GM21825 (cell line): ENCODE measurements around the gene LAG3.

Source experiments
- ATAC-seq: cut with Tn5 transposase; IDR thresholded peaks from one replicate; pipeline ENCODE4 v1.9.1; 2021; ENCODE audit warnings: mild to moderate bottlenecking, moderate library complexity; ENCODE audit not compliant: unreplicated experiment

LAG3 gene

GRCh38 chr12:6752921-6753771 is 19.2 kb upstream of the LAG3 start, which contains the start of gene MLF2:
Gene MLF2, minus strand, starts transcription at chr12:6753141. Its CDS starts 807 bp downstream, at chr12:6752334.
- ATAC-seq, result peak; percentile 89

- ATAC-seq, result no peak
Measured at GRCh38 chr12:6753772-6754356, 18.5 kb upstream of the LAG3 start.

- no peak for ATAC-seq
Measured at GRCh38 chr12:6754411-6754810, 17.9 kb upstream of the LAG3 start.

- ATAC-seq, result no peak
Measured at GRCh38 chr12:6757028-6757690, 15.2 kb upstream of the LAG3 start.

DNA sequence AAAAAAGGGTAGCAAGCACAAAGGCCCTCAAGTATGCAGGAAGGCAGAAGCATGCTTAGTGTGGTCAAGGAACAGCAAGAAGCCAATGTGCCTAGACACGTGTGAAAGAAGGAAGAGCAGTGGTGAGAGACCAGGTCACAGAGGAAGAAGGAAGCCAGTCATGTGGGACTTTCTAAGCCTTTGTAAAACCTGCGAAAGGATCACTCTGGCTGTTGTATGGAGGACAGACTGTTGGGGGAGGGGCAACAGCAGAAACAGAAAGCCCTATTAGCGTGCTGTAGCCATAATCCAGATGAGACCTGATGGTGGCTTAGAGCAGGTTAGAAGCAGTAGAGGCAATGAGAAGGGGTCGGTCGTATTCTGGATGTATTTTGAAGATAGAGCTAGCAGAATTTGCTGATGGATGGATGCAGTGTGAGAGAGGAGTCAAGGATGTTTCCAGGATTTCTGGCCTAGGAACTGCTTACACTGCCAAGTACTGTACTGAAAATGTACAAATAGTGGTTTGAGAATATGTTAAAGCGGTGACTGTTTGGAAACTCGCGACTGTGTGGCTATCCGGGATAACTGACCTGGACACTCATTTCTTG is 13.7 kb upstream of the LAG3 start:
- ATAC-seq, result no peak

DNA sequence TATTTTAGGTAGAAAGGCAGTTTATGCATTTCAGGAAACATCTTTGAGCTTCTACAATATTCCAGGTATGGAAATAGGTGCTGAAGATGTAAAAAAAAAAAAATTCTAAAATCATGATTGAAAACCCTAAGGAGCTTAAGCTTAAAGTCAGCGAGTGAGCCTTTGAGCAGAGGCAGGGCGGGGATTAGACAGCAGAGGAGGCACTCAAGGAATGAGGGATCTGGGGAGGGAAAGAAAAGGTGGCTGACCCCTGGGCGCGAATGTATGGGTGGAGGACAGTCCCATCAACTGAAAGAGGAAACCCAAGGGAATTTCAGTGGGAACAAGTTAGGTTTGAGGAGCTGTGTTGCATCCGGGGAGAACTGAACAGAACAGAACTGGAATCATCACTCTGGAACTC is 12.6 kb upstream of the LAG3 start:
- ATAC-seq, result no peak

- ATAC-seq, result no peak
Measured at GRCh38 chr12:6763380-6763779, 8.9 kb upstream of the LAG3 start.

GRCh38 chr12:6764011-6764828 is 8.1 kb upstream of the LAG3 start:
- ATAC-seq, result peak; percentile 76

DNA sequence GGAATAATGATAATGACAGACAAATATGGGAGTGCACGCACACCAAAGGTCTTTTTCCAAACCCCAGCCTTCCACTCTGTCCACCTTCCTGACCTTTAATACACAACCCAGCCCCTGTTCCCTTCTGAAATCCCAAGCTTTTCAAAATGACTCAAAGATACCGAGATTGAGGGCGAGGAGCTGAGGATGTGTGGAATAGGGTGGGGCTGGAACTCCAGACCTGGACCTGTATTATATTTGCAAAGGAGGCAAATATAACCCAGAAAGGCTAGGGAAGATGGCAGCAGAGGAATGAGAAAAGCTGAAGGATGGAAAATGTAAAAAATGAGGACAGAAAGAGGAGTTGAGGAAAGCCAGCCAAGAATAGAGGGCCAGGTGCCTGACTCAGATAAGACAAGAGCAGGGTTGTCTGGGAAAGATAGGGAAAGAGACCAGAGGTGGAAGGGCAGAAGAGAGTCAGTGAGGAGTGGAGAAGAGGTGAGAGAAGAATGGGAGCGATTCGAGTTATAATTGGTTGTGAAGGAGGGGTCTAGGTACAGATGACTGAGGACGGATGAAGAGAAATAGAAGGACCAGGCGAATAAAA is 7.2 kb upstream of the LAG3 start:
- no peak for ATAC-seq

DNA sequence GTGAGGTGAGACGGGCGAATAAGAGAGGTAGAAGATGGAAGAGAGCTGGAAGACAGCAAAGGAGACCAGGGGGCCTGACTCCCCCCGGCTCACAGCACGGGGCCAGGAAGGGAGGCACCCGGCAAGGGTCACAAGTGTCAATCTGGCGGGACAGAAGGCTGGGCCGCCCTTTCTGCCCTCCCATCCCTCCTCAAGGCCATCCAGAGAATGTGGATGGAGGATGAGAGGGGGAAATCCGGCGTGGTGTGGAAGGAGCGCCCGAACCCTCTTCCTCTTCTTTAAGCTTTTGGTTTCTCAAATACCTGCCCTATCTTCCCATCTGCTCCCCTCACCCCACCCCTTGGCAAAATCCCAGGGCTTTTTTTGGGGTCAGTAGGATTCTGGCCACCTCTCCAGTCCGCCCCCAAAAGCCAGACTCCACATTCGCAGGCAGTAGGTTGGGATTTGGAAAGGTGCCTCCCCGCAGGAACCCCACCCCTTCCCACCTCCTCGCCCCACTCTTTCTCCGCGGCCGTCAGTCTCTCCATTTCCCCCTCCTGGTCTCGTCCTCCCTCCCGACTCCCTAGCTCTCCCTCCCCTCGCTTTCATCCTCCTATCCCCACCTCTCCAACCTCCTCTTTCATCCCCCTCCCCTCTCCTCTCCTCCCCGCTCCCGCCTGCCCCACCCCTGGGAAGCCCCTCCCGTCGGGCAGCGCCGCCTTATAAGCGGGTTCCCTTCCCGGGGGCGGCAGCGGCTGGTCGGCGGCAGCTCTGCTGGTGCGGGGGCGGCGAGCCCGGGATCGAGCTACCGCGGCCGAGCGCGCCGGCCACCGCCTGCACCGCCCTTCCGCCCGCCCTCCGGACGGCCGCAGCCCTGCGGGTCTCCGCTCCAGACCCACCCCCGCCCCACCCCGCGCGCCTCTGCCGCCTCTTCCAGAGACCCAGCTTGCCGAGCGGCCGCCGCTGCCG is 6.4 kb upstream of the LAG3 start, which contains the start of gene PTMS:
Gene PTMS, plus strand, starts transcription at position 730 of the 948 bp plus-strand sequence. CDS start 343 bp downstream, outside the sequence.
- ATAC-seq, result peak; percentile 17

DNA sequence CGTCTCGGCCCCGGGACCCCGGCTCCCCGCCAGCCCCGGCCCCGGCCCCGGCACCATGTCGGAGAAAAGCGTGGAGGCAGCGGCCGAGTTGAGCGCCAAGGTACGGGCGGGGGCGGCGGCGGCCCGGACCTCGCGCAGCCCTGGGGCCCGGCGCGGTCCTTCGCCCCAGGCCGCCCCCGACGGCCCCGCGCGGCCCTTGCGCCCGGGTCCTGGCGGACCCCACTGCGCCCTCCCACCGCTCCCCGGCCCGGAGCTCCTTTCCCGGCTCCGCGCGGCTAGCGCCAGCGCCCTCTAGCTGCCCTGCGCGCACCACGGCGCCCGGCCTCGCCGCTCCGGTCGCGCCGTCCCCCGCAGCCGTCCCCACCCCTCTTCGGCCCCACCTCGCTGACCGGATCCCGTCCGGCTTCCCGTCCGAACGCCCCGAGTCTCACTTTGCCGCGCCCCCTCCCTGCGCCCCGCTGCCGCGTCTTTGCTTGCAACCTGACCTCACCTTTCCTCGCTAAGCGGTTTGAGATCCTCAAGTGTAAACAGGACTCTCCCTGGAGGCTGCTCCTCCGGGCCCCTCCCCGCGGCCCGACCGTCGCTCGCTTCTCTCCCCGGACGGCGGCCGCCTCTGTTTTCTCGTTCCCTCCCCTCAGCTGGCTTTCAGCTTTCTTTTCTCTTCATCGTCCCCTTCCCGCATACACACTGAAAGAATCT is 5.5 kb upstream of the LAG3 start:
- ATAC-seq, result peak; percentile 49

- no peak for ATAC-seq
Measured at GRCh38 chr12:6767353-6768319, 4.7 kb upstream of the LAG3 start.

DNA sequence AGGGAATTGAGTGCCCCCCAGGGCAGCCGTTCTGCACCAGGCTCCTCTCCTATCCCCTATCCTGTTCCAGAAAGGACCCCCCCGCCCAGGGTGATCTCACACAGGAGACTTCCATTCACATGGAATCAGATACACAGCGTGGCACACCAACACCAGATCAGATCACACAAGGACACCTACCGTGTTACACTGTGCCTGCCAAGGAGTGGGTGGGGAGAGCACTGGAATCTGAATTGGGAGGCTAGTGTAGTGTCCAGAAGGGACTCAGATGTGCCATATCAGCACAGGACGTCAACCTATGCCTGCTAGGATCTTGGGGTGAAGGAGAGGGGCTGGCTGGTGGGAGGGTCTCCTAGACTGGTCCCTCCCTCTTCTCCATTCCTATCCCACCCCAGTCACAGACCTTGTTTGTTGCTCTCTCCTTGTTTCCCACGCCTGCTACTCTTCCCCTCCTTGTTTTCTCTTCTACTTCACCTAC is 3.8 kb upstream of the LAG3 start:
- no peak for ATAC-seq

GRCh38 chr12:6768990-6769389 is 3.3 kb upstream of the LAG3 start:
- ATAC-seq, result no peak

DNA sequence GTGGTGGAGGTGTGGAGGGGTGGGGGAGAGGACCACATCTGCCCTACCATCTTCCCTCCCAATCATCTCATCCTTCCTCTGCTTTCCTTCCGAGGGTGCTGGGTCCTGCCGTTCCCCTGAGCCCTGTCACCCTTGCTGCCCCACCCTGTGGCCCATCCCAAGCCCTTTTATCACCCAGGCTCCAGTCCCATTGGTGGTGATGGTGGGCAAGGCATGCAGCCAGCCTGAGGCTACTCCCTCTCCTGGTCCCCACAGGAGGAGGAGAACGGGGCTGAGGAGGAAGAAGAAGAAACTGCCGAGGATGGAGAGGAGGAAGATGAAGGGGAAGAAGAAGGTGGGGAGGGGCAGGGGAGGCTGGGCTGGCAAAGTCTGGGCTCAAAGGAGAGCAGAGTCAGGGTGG is 2.7 kb upstream of the LAG3 start:
- no peak for ATAC-seq

- ATAC-seq, result no peak
Measured at GRCh38 chr12:6770094-6770493, 2.2 kb upstream of the LAG3 start.

GRCh38 chr12:6770600-6770999 is 1.7 kb upstream of the LAG3 start:
- no peak for ATAC-seq
